HuH-7.5 (cell line): Measurements from ENCODE around the gene ACAT2.
"Not testable (repeated sequence)": the region's sequence is repeated elsewhere in the genome, so short reads cannot be mapped to it uniquely, and the experiment has no call there.

Experiments
- DNase-seq: peaks from one replicate; pipeline ENCODE4 v3.0.0; 2011; ENCODE audit warnings: low spot score

ACAT2 gene

DNA sequence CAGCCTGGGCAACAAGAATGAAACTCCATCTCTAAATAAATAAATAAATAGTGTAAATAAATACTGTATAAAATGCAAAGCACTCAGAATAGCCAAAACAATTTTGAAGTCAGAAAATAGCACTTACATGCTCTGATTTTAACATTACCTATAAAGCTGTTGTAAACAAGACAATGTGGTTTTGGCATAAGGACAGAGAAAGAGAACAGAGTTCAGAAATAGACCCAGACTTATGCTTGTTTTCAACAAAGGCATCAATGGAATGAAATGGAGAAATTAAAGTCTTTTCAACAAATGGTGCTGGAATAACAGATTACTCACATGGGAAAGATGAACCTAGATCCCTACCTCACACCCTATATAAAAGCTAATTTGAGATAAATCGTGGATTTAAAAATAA lies 10.4 kb downstream of the ACAT2 start:
- no peak for DNase-seq

DNA sequence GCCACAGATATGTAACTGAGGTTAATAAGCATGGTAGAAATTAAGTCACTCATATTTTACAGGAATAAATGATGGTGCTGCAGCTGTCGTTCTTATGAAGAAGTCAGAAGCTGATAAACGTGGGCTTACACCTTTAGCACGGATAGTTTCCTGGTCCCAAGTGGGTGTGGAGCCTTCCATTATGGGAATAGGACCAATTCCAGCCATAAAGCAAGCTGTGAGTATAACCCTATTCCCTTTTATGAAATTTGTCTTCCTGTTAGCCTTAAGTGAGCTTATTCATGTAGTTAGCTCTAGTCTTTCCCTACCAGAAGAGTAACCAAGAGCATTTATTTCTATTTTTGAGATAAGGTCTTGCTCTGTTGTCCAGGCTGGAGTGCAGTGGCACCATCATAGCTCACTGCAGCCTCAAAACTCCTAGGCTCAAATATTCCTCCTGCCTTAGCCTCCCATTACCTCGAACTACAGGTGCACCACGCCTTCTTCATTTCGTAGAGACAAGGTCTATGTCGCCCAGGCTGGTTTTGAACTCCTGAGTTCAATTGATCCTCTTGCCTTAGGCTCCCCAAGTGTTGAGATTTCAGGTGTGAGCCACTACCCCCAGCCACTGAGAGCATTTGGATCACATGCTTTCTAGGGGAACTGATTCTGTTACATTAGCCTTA lies 15.5 kb downstream of the ACAT2 start:
- DNase-seq = no peak

DNA sequence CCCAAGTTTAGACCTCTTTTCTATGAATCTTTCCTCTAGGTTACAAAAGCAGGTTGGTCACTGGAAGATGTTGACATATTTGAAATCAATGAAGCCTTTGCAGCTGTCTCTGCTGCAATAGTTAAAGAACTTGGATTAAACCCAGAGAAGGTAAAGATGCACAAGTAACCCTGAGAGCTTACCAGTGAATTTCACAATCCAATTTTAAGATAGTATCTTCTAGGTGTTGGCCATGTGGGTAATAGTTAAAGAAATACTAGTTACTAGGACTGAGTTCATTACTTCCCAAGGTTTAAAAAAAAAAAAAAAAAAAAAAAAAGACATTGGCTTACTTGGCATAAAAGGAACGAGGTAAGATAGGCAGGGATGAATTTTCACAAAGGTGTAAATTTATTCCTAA lies 16.3 kb downstream of the ACAT2 start:
- DNase-seq = no peak

DNA sequence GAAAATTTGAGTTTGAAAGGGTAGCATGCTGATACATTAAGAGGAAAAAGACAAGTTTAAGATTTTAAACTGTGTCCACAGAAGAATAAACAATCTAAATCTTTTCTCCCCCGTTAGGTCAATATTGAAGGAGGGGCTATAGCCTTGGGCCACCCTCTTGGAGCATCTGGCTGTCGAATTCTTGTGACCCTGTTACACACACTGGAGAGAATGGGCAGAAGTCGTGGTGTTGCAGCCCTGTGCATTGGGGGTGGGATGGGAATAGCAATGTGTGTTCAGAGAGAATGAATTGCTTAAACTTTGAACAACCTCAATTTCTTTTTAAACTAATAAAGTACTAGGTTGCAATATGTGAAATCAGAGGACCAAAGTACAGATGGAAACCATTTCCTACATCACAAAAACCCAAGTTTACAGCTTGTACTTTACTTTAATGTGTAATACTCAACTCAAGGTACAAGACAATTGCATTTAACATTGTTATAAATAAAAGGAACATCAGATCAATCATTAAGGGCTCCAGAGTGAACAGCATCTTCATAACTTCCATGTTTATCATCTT lies 16.8 kb downstream of the ACAT2 start:
- no peak for DNase-seq

DNA sequence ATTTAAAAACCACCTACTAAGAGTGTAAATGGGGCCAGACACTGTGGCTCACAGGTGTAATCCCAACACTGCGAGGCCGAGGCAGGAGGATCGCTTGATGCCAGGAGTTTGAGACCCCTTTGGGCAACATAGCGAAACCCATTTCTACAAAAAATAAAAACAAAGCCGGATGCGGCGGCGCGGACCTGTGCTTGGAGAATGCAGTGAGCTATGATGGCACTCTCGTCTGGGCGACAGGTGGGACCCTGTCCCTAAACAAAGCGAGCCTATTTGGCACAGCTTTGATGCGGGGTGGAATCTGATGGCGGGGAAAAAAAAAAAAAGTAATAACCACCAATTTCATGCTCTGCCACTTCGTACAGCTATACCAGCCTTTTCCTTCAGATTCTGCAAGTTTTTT lies 26.4 kb downstream of the ACAT2 start:
- no peak for DNase-seq

DNA sequence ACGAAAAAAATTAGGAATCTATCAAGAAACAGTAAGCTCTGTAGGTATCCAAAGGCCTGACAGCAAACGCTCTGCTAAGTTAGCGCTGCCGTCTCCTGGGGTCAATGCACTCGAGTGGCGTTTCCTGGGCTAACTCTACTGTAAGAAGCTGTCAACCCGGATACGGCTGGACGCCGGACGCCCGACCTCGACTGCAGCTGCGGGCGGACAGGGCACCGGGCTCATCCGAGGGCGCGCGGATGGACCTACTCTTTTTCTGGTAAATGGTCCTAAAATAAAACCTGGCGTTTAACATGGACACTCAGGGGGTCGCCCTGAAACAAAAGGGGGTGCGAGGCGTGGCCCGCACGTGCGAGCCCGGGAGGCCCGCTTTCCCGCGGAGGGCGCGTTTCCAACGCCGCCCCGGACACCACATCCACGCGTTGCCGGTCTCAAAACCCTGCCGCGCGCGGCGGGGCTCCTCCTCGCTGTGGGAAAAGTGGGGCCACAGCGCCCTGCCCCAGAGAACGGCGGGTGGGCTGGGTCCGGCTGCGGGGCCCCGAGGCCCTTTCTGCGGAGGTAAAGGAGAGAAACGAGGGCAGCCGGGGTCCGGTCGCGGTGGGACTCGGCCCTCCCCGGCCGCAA lies 27.0 kb downstream of the ACAT2 start:
- peak; percentile 50 for DNase-seq

DNA sequence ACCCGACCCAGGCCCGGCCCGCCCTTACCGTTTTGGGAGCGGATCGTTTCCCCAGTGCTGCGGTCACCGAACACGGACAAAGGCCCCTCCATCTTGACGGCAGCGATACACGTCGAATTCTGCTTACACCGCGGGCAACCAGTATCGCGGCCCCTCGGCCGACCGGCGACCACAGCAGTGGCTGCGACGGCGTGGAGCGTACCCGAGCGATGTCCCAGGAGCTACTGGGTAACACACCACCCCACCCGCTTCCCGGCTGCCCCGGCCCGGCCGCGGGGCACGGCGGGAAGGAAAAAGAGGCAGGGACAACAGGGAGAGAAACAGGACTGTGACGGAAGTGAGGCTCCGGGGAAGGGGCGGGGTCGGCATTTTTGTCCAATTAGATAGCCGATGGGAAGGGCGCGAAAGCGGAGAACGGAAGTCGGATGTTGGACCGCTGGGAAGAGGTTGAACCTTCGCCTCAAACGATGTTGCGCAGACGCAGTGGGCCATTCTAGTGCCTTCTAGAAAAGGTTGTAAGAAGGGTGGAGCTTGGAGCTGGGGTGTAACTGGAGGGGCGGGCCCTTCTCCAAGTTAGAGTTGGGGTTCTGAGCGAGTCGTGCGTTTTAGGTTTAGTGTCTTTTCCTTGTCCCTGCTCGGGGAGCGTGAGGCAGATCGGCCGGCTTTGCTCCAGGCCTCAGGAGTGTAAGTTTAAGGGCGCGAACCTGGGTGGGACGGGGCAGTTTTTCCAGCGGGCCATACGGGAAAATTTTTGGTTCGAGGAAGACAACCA lies 27.7 kb downstream of the ACAT2 start, which contains the start of gene TCP1:
Gene TCP1, minus strand, starts transcription at position 226 of the 772 bp plus-strand sequence. Its CDS starts 134 bp downstream, at position 92.
- peak; percentile 87 for DNase-seq

DNA sequence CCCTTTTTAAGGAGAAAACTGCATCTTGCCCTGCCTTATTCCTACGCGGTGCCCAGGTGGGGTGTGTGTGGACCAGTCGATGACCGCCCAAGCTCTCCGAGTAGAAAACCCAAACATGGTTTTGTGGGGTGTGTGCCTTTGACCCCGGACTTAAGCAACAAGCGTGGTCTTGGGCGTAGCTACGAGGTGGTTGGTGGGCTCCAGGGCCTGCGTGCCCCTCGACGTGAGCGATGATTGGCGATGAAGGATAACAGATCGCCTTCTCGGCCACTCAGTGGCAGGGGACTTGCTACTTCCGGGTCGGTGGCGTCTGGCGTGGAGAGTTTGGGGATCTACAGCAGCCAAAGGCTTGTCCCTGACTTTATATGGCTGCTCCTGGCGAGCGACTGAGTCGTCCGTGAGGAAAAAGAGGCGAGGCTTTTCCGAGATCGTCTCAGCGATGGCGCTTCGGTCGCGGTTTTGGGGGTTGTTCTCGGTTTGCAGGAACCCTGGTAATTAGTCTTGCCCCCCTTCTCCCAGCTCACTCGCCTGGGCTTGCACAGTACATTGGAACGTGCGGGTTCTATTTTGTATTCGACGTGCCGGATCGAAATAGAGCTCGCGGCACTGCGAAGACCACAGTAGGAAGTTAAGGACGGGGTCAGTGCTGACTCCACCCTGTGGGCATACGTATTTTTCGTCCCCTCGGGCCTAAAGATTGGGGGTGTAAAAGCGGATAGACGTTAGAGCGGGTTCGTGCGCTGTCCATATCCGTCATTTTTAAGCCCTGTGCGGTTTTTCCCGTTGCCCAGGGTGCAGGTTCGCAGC lies 28.5 kb downstream of the ACAT2 start, which contains the start of gene MRPL18:
Gene MRPL18, plus strand, starts transcription at position 319 of the 807 bp plus-strand sequence. Its CDS starts 121 bp downstream, at position 440.
- DNase-seq = peak; percentile 92

DNA sequence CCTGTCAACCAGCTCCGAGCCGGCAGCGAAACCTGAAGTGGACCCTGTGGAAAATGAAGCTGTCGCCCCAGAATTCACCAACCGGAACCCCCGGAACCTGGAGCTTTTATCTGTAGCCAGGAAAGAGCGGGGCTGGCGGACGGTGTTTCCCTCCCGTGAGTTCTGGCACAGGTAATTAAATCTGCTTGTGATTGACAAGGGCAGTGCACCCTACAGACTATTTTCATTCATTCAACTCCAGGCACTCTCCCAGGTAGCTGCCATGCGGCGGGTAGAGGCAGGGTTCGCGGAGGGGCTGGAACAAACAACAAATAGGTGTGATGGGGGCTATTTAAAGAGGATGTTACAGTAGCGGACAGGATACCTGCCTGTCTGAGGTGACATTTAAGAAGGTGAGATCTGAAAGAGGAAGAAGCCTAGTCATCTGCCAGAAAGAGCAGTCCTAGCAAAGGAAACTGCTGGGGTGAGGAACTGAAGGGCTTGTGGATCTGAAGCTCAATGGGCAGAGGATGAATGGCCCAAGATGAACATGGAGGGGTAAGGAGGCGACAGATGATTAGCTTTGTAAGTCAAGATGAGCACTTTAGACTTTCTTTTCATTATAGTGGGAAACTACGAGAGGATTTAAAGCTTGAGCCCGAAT lies 29.2 kb downstream of the ACAT2 start:
- no peak for DNase-seq

DNA sequence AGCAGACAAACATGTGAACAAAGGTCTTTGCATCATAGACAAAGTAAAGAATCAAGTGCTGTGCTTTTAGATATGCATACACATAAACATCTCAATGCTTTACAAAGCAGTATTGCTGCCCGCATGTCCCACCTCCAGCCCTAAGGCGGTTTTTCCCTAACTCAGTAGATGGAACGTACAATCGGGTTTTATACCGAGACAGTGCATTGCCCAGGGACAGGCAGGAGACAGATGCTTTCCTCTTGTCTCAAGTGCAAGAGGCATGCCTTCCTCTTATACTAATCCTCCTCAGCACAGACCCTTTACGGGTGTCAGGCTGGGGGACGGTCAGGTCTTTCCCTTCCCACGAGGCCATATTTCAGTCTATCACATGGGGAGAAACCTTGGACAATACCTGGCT lies 33.1 kb downstream of the ACAT2 start:
- DNase-seq = not testable (repeated sequence)

DNA sequence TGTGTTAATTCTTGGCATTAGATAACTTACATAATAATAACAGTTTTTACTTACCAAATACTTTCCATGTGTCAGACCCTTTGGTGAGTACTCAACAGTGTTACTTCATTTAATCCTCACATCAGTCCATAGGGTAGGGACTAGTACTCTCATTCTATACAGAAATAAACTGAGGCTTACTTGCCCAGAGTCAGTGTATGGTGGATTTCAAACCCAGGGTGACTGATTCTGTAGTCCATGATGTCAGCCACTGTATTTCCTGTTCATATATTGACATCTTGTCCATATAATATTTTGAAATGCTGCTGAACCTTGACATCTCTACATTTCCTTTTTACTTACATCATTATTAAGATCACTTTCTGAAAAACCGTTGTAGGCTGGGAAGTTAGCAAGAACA lies 35.7 kb downstream of the ACAT2 start:
- no peak for DNase-seq

DNA sequence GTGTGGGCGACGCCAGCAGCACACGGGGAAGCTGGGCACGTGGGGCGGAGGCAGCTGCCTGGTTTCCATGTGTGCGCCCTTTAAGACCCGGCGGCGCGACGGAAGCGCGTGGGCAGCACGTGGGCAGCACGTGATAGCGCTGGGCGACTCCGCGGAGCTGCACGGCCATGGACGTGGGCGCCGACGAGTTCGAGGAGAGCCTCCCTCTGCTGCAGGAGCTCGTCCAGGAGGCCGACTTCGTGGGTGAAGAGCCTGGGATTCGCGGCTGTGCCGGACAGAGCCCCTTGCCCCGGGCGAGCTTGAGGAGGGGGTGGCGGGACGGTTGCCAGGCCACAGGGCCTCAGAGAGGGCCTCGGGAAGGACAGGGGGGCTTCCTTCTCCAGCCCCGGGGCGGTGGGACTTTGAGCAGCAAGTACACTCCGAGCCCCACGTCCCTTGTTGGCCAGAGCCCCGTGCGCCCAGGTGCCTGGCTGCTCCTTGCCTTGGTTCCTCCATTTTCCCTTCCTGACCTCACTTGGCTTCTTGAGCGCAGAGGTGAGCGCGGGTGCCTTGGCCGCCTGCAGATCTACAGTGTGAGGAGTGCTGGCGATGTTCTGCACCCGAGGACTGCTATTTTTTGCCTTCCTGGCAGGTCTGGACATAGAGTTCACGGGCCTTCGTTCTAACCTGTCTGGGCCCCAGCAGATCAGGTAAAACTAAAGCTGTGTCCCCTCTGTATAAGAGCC lies 38.5 kb downstream of the ACAT2 start, which contains the start of gene PNLDC1:
Gene PNLDC1, plus strand, starts transcription at position 136 of the 725 bp plus-strand sequence. Its CDS starts 32 bp downstream, at position 168.
- no peak for DNase-seq

DNA sequence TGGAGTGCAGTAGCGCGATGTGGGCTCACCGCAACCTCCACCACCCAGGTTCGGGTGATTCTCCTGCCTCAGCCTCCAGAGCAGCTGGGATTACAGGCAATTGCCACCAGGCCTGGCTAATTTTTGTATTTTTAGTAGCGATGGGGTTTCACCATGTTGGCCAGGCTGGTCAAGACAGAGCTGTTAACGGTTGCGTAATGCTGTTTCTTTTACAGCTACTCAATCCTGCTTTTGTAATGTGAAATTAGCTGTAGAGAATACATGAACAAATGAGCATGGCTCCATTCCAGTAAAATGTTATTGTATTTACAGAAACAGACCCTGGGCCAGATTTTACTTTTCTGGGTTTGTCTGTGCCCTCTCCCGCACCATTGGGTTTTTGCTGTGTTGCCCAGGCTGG lies 40.1 kb downstream of the ACAT2 start:
- no peak for DNase-seq

DNA sequence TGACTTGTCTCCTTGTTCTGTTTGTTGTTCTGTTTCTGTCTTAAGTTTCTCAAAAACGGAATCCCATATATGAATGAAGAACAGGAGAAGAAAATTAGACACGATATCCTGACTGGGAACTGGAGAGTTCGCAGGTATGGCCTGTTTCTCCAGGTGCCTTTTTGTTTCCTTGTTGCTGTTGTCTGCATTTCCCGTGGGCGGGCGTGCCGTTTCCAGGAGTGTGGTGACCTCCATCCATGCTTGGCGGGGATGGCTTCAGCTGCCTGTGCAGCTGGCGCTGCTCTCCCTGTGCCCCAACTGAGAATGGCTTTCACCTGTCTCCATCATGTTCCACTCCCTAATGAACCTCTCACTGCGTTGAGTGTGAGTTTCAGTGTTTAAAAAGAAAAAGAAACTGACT lies 42.7 kb downstream of the ACAT2 start:
- DNase-seq = no peak

DNA sequence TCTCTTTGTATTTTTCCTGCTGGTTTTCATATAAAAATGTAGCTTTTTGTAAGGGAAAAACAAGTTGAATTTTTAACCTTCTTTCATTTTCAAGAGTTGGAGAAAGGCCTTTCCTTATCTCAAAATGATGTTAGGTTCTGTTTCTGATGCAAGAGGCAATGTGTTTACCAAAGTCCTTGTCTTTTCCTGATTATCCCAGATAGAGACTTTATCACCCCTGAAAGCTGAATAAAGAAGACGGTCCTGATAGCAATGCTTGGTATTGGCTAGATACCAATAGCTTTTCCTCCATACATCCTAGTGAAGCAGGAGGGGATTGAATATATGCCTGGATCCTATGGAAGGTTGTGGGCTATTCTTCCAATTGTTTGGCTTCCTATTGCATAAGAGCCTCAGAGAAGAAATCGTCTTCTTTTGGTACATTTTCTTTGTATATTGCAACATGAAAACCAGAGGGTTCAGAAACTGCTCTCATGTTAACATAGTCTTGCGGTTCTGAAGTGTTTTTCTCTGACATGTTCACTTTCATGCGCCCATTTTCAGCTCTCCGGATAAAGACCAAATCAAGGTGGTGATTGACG lies 43.7 kb downstream of the ACAT2 start:
- no peak for DNase-seq

DNA sequence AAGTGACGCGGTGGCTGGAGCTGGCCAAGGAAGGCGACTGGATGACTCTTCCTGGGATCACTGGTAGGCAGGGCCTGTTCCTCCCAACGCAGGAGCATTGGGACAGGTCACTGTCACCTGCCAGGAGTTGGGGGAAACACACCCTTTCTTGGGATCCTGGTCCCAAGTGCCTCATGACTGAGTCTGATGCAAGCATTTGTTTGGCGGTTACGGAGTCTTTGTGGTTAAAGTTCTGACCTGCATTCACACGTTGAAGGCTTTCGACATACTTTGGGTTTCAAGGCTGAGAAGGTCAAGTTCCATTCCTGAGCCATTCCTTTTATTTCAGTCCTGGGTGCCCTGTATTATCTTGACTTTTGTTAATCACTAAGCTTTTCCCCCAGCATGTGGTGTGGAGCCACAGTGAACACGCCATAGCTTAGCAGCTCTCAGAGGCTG lies 44.2 kb downstream of the ACAT2 start:
- DNase-seq = no peak

DNA sequence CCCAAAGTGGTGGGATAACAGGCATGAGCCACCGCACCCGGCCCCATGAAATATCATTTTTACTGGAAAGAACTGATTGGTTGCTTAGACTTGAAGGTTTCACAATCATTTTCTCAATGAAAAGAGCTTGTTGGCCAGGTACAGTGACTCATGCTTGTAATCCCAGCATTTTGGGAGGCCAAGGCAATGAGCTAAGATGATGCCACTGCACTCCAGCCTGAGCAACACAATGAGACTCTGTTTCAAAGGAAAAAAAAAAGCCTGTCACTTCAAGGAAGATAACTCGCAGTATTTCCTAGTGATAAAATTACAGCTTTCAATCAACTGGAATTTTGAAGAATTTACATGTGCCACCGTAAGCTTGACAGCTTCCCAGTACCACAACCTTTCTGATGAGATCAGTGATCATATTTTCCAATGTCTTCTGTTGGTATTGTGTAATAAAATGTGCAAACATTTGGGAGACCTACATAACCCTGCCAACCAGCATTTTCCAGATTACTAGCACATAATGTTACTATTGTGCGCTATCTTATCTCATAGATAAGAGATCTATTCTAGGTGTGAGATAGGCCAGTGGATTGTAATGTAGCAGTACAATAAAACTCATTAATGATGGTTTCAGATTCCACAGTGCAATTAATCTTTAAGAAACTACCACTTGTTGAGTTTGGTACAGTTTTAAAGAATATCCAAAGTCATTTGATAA lies 45.5 kb downstream of the ACAT2 start:
- DNase-seq = peak; percentile 52

DNA sequence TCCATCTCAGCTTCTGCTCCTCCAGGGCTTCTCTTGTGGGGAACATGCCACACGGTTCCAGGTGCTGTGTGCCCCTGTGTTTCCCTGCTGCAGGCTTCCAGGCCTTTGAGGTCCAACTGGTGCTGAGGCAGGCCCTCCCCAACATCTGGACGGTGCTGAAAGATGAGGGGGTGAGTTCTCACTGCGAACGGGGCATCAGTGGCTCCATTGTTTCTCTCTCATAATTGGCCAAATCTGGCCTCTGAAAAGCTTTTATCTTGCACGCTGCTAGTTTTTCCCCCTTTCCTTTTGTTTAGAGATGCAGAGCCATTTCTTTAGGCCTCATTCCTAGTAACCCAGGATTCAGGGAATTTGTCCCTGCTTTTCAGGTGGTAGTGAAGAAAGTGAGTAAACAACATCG lies 46.8 kb downstream of the ACAT2 start:
- no peak for DNase-seq

DNA sequence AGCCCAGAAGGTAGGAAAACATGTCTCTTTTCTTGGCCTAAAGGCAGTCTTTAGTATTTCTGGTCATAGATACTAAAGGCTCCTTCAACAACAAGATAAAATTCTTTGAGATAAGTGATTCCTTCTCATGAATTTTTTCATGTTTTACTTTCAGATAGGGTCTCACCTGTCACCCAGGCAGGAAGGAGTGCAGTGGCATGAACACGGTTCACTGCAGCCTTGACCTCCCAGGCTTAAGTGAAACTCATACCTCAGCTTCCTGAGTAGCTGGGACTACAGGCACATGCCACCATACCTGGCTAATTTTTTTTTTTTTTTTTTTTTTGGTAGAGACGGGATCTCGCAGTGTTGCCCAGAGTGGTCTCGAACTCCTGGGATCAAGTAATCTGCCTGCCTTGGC lies 47.3 kb downstream of the ACAT2 start:
- DNase-seq = no peak
